ENCODE data around the gene FADS3.

GRCh38 chr11:61862714-61863547 lies 28.4 kb downstream of the FADS3 start:
- TF ChIP-seq, protein P1, sequence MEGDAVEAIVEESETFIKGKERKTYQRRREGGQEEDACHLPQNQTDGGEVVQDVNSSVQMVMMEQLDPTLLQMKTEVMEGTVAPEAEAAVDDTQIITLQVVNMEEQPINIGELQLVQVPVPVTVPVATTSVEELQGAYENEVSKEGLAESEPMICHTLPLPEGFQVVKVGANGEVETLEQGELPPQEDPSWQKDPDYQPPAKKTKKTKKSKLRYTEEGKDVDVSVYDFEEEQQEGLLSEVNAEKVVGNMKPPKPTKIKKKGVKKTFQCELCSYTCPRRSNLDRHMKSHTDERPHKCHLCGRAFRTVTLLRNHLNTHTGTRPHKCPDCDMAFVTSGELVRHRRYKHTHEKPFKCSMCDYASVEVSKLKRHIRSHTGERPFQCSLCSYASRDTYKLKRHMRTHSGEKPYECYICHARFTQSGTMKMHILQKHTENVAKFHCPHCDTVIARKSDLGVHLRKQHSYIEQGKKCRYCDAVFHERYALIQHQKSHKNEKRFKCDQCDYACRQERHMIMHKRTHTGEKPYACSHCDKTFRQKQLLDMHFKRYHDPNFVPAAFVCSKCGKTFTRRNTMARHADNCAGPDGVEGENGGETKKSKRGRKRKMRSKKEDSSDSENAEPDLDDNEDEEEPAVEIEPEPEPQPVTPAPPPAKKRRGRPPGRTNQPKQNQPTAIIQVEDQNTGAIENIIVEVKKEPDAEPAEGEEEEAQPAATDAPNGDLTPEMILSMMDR (IDR thresholded peaks at IDR 0.05 in 2 of 3, conservative IDR thresholded peaks at IDR 0.05 in 1 of 3; ENCODE audit: borderline replicate concordance in 1 of 3, insufficient read depth in 1 of 3, low read depth in 2 of 3, low read length in 2 of 3): no peak
- no peak for TF ChIP-seq FOSL1 (IDR thresholded peaks at IDR 0.05; ENCODE audit: low read depth)
- TF ChIP-seq EZH2phosphoT487 (IDR thresholded peaks at IDR 0.05; ENCODE audit: borderline replicate concordance): no peak
- no peak for TF ChIP-seq CEBPB (IDR thresholded peaks at IDR 0.05; ENCODE audit: low read depth)
- TF ChIP-seq RAD21 (IDR thresholded peaks at IDR 0.05; ENCODE audit: low read depth): no peak
- TF ChIP-seq POLR2AphosphoS5 (IDR thresholded peaks at IDR 0.05; ENCODE audit: low read depth, low read length): no peak
- TF ChIP-seq, protein P2, sequence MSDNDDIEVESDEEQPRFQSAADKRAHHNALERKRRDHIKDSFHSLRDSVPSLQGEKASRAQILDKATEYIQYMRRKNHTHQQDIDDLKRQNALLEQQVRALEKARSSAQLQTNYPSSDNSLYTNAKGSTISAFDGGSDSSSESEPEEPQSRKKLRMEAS (IDR thresholded peaks at IDR 0.05): no peak

Measured in HCT116 (cell line).